ENCODE measurements around the gene NTMT1.
A peak's percentile ranks its signal among the peaks of the same experiment; 100 is the strongest.
"Not testable (repeated sequence)": the region's sequence is repeated elsewhere in the genome, so short reads cannot be mapped to it uniquely, and the experiment has no call there.

The NTMT1 gene

DNA sequence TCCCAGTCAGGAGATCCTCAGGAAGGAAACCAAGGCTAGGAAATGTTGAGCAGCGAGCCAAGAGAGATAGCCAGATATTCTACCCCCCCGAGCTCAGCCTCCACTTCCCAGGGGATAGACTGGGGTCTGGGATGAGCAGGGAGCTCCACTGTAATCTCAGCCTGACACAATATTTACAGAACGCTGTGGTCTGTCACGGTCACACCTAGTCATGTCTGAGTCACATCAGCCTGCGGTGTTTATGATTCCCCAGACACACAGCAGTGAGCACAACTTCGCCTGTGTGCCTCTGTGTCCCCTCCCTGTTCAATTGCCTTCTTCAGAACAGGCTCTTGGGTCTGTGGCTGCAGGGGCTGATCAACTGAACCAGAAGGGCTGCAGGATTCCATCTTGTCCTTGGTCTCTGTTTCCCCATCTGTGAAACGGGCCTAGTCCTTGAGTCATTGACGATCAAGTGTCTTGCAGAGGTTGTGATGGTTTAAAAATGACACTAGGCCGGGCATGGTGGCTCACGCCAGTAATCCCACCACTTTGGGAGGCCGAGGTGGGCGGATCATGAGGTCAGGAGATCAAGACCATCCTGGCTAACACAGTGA is 30.9 kb downstream of the NTMT1 start:
- Histone ChIP-seq H3K4me1 (ENCODE audit: insufficient read depth, low read length) (no peaks in the 10 kb centered on the region; the same call in 1 of the 2 replicates), H3K36me3 (ENCODE audit: insufficient read depth, low read length) (no peaks in the 10 kb centered on the region), H3K9me3 (ENCODE audit: control insufficient read depth, insufficient read depth, low read length) (no peaks in the 10 kb centered on the region), H3K9ac (ENCODE audit: low read depth, low read length) (no peak overlapping the region)

DNA sequence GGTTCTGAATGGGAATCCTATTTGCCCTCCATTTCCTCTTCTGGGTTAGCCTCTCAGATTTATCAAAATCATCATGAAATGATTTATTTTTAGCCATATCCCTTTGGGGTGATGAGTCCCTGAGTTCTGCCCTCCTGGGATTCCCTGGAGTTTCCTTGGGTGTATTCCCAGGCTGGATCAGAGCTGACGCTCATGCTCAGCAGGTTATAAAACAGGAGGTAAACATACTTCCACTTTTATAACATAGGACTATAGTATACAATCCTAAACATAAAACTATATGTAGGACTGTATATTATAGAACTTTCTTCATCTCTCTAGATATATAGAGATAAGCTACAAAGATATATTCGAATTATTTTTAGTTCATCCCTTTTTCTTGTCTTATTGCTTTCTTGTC is 35.1 kb downstream of the NTMT1 start:
- Histone ChIP-seq H3K9me3 (ENCODE audit: control insufficient read depth, insufficient read depth, low read length) (no peaks in the 10 kb centered on the region), H3K9ac (ENCODE audit: low read depth, low read length) (no peak overlapping the region), H3K36me3 (ENCODE audit: insufficient read depth, low read length) (no peaks in the 10 kb centered on the region), H3K4me1 (ENCODE audit: insufficient read depth, low read length) (no peaks in the 10 kb centered on the region)

DNA sequence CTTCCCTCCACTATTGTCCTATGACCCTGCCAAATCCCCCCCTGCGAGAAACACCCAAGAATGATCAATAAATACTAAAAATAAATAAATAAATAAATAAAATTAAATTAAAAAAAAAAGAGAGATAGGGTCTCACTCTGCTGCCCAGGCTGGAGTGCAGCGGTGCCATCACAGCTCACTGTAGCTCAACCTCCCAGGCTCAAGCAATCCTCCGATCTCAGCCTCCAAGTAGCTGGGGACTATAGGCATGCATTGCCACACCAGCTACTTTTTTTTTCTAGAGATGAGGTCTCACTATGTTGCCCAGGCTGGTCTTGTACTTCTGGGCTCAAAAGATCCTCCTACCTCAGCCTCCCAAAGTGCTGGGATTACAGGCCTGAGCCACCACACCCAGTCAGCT is 36.3 kb downstream of the NTMT1 start:
- H3K4me1 ChIP-seq (ENCODE audit: insufficient read depth, low read length); H3K9me3 ChIP-seq (ENCODE audit: control insufficient read depth, insufficient read depth, low read length); H3K9ac ChIP-seq (ENCODE audit: low read depth, low read length); H3K36me3 ChIP-seq (ENCODE audit: insufficient read depth, low read length): not testable (repeated sequence)

DNA sequence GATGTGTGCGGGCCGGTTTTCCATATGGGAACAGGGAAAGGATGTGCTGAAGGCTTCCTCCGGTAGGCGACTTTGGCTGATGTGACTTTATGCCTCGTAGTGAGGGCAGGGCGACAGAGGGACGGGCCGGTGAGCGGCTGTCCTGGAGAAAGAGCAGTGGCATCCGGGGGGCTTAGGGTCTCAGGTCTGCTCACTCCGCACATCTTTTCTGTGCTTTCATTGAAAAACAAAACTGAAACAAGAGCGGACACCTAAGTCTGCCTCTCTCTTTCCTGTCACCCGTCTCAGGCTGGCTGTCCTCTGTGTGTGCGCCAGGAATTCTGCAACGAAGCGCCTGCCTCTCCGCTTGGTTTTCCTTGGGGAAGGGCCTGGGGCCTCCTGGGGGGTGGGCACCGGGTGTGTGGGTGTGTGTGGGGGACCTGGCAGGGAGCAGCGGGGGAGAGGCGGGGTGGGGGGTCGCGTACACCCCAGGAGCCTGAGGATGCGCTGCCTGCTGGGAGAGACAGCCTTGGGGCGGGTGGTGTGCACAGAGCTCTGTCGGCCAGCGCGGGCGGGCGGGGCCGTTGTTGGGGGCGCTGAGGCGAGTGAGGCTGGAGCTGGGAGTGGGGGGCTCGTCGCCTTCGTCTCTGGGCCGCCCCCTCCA is 38.9 kb downstream of the NTMT1 start:
- no peaks in the 10 kb centered on the region for H3K36me3 ChIP-seq (ENCODE audit: insufficient read depth, low read length)
- H3K4me1 ChIP-seq (ENCODE audit: insufficient read depth, low read length) = no peaks in the 10 kb centered on the region; the same call in 1 of the 2 replicates
- no peaks in the 10 kb centered on the region for H3K9me3 ChIP-seq (ENCODE audit: control insufficient read depth, insufficient read depth, low read length)
- H3K9ac ChIP-seq (ENCODE audit: low read depth, low read length) = peak overlapping the region; percentile 64; the same call in 1 of the 2 replicates

DNA sequence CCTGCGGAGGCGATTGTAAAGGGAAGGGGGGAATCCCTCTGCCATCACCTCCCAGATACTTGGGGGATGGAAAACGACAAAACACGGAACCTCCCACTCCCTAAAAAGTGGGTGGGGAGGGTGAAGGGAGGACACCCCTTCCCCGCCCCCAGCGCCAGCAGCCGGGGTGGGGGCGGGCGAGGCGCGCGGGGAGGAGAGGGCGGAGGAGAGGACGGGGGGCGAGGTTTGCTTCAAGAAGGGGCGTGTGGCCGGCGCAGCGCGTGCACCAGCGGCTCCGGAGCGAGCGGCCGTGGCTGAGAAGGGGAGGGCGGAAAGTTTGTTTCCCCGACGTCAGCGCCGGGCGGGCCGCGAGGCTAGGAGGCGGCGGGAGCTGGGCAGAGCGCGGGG is 39.4 kb downstream of the NTMT1 start, which contains the start of gene PRRX2:
Gene PRRX2 (plus strand): TSS at position 259 of the 387 bp plus-strand sequence. CDS start 221 bp downstream, outside the sequence.
- Histone ChIP-seq H3K36me3 (ENCODE audit: insufficient read depth, low read length) (no peaks in the 10 kb centered on the region), H3K9ac (ENCODE audit: low read depth, low read length) (peak within 1 kb of the TSS; percentile 64; the same call in 1 of the 2 replicates), H3K4me1 (ENCODE audit: insufficient read depth, low read length) (no peaks in the 10 kb centered on the region; the same call in 1 of the 2 replicates), H3K9me3 (ENCODE audit: control insufficient read depth, insufficient read depth, low read length) (no peaks in the 10 kb centered on the region)

DNA sequence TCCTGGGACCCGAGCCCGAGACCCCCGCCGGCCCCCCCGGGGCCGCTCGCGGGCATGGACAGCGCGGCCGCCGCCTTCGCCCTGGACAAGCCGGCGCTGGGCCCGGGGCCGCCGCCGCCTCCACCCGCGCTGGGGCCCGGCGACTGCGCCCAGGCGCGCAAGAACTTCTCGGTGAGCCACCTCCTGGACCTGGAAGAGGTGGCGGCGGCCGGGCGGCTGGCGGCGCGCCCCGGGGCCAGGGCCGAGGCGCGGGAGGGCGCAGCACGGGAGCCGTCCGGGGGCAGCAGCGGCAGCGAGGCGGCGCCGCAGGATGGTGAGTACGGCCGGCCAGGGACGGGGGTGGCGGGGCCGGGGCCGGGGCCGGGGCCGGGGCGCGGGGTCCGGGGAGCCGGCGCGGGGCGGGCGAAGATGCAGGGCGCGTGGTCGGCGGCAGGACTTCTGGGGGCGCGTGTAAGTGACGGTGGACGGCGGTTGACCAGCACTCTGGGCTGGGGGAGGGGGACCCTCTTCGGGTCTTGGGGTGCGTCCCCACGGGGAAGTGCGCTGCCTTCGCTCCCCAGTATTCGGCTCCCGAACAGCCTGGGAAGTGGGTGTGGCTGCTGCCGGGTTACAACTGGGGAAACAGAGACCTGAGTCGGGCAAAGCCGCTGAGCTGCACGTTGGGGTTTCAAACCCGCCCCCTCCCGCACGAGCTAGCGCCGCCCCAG is 40.0 kb downstream of the NTMT1 start:
- H3K36me3 ChIP-seq (ENCODE audit: insufficient read depth, low read length) = no peaks in the 10 kb centered on the region
- no peaks in the 10 kb centered on the region; the same call in 1 of the 2 replicates for H3K4me1 ChIP-seq (ENCODE audit: insufficient read depth, low read length)
- H3K9me3 ChIP-seq (ENCODE audit: control insufficient read depth, insufficient read depth, low read length) = no peaks in the 10 kb centered on the region
- peak overlapping the region; percentile 64; the same call in 1 of the 2 replicates for H3K9ac ChIP-seq (ENCODE audit: low read depth, low read length)

DNA sequence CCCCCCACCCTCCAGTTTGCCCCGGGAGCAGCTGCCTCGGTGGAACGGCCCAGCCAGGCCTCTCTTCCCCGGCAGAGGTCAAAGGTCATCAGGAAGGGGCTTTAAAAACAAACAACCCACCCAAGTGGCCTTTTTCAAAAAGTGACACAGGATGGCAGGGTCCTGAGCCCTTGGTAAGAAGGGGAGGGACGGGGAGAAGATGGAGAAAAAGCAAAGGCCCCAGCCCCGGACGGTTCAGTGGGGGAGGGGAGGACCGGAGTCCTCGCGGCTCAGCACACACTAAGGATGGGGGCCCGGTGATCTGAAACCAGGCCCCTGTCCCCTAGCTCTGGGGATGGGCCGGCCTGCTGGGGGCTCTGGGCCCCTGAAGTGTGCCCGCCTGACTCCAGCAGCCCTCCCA is 40.6 kb downstream of the NTMT1 start:
- Histone ChIP-seq H3K9ac (ENCODE audit: low read depth, low read length) (peak overlapping the region; percentile 35; the same call in 1 of the 2 replicates), H3K9me3 (ENCODE audit: control insufficient read depth, insufficient read depth, low read length) (no peaks in the 10 kb centered on the region), H3K36me3 (ENCODE audit: insufficient read depth, low read length) (no peaks in the 10 kb centered on the region), H3K4me1 (ENCODE audit: insufficient read depth, low read length) (no peaks in the 10 kb centered on the region; the same call in 1 of the 2 replicates)

DNA sequence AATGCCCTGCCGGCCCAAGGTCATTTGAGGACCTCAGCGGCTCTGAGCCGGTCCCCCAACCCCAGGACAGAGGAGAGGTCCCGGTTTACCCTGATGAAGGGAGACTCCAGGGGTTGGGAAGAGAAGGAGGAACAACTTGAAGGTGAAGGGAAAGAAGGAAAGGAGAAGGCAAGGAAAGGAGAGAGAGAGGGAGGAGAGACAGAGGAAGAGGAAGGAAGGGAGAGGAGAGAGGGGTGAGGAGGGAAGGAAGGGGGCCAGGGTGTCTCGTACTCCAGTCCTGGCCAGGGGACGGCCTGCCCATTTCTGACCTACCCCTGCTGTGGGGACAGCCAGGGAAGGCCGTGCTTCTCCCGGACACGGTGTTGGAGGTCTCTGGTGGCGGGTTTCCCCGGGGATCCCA is 41.4 kb downstream of the NTMT1 start:
- Histone ChIP-seq H3K4me1 (ENCODE audit: insufficient read depth, low read length) (no peaks in the 10 kb centered on the region; the same call in 1 of the 2 replicates), H3K9ac (ENCODE audit: low read depth, low read length) (no peak overlapping the region), H3K9me3 (ENCODE audit: control insufficient read depth, insufficient read depth, low read length) (no peaks in the 10 kb centered on the region), H3K36me3 (ENCODE audit: insufficient read depth, low read length) (no peaks in the 10 kb centered on the region)

DNA sequence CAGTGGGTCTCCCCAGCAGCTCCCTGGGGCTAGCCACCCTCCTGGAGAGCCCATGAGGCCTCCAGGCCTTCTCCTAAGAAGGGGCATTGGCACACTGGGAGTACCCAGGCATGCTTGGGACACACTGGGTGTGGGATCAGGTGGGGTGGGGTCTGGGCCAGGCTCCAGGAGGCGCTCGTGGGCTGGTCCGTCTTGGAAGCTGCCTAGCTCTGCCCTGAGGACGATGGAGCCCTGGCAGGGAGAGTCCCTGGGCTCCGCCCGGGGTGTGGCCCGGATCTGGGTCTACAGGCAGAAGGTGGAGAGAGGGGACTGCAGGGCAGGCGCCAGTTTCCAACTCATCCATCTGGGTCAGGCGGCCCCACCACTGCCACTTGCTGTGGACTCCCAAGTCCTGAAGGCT is 41.9 kb downstream of the NTMT1 start:
- Histone ChIP-seq H3K4me1 (ENCODE audit: insufficient read depth, low read length) (no peaks in the 10 kb centered on the region; the same call in 1 of the 2 replicates), H3K36me3 (ENCODE audit: insufficient read depth, low read length) (no peaks in the 10 kb centered on the region), H3K9ac (ENCODE audit: low read depth, low read length) (no peak overlapping the region), H3K9me3 (ENCODE audit: control insufficient read depth, insufficient read depth, low read length) (no peaks in the 10 kb centered on the region)

DNA sequence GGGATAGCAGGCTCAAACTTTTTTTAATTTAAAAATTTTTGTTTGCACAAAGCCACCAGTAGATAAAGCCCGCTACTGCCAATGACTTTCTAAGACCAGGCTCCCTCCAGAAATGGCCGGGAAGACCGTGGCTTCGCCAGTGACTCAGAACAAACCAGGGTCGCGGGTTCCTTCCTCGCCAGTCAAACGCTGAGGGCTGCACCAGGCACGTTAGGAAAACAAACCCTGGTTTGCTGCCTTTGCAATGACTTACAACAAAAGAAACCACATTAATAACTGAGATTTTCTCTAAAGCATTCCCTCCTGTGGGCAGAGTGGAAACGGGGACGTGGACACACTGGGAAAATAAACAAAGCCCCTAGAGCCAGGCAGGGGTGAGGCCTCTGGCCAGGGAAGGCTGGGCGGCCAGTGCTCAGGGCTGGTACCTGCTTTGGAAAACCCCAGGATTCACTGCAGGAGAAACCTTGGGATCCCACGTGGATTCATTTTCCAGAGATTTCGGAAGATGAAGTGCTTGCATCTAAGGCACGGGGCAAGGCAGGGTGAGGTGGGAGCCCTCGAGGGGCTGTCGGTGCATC is 43.3 kb downstream of the NTMT1 start:
- no peak overlapping the region for H3K9ac ChIP-seq (ENCODE audit: low read depth, low read length)
- no peaks in the 10 kb centered on the region for H3K36me3 ChIP-seq (ENCODE audit: insufficient read depth, low read length)
- H3K9me3 ChIP-seq (ENCODE audit: control insufficient read depth, insufficient read depth, low read length) = no peaks in the 10 kb centered on the region
- H3K4me1 ChIP-seq (ENCODE audit: insufficient read depth, low read length) = no peaks in the 10 kb centered on the region; the same call in 1 of the 2 replicates

DNA sequence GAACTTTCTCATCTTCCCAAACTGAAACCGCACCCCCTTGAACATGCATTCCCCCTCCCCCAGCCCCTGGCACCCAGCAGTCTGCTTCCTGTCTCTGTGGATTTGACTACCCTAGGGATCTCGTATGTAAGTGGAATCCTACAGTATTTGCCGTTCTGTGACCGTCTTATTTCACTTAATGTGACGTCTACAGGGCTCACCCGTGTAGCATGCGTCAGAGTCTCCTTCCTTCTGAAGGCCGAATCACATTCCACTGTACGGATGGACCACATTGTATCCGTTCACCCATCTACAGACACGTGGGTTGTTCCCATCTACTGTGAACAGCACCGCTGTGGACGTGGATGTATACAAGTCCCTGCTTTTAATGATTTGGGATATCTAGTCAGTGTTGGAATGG is 44.0 kb downstream of the NTMT1 start:
- H3K4me1 ChIP-seq (ENCODE audit: insufficient read depth, low read length) = no peaks in the 10 kb centered on the region; the same call in 1 of the 2 replicates
- H3K9ac ChIP-seq (ENCODE audit: low read depth, low read length) = no peak overlapping the region
- H3K9me3 ChIP-seq (ENCODE audit: control insufficient read depth, insufficient read depth, low read length) = no peaks in the 10 kb centered on the region
- no peaks in the 10 kb centered on the region for H3K36me3 ChIP-seq (ENCODE audit: insufficient read depth, low read length)

DNA sequence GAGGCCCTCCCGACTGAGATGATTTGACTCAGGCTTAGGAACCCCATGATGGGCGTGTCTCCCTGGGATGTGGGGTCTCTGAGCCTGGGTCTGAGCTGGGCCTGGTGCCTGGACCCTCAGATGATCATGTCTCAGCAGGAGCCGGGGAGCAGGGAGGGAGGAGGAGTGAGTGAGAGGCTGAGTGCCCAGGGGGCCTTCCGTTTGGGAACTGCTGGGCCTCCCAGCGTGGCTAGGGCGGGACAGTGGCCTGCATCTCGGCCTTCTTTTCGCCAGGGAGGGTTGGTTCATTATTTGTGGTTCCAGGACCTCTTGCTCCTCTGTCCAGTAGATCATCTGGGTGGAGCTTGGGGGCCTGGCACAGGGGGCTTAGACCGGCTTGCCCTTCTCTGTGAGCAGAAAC is 45.1 kb downstream of the NTMT1 start:
- no peaks in the 10 kb centered on the region; the same call in 1 of the 2 replicates for H3K4me1 ChIP-seq (ENCODE audit: insufficient read depth, low read length)
- H3K9ac ChIP-seq (ENCODE audit: low read depth, low read length) = no peak overlapping the region
- H3K36me3 ChIP-seq (ENCODE audit: insufficient read depth, low read length) = no peaks in the 10 kb centered on the region
- H3K9me3 ChIP-seq (ENCODE audit: control insufficient read depth, insufficient read depth, low read length) = no peaks in the 10 kb centered on the region

DNA sequence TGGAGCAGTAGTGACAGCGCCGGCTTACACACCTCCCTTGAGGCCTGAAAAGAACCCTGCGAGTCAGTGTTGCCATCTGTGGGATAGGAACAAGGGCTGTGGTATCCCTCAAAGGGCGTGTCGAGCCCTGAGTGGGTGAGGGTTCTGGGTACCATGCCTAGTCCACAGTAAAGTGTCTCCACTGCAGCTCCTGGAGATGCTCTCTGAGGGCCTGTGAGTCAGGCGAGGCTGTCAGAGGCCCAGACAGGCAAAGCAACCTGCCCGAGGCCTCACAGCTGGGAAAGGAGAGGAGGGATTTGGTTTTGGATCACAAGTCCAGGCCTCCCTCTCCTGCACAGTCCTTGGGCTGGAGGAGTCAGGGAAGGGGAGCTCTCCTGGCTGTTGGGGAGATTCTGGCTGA is 45.6 kb downstream of the NTMT1 start:
- H3K4me1 ChIP-seq (ENCODE audit: insufficient read depth, low read length) = no peaks in the 10 kb centered on the region; the same call in 1 of the 2 replicates
- no peaks in the 10 kb centered on the region for H3K9me3 ChIP-seq (ENCODE audit: control insufficient read depth, insufficient read depth, low read length)
- no peaks in the 10 kb centered on the region for H3K36me3 ChIP-seq (ENCODE audit: insufficient read depth, low read length)
- no peak overlapping the region for H3K9ac ChIP-seq (ENCODE audit: low read depth, low read length)

DNA sequence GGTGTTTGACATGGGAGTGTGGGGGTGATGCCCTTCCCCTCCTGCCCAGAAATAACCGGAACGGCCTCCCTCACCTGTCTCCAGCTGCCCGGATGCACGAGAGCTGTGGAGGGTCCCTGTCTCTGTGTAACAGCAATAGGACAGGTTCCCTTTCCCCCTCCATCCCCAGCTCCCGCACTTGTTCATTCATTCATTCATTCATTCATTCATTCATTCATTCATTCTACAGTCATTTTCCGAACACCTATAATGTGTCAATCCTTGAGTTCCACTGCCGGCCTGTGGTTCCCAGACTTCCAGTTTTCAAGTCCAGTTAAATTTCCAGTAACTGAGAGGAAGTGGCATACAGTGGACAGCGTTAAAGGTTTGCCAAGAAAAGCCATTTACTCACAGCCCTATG is 46.7 kb downstream of the NTMT1 start:
- no peaks in the 10 kb centered on the region for H3K9me3 ChIP-seq (ENCODE audit: control insufficient read depth, insufficient read depth, low read length)
- H3K4me1 ChIP-seq (ENCODE audit: insufficient read depth, low read length) = peaks cover 6% of the 10 kb centered on the region; the same call in 1 of the 2 replicates
- H3K9ac ChIP-seq (ENCODE audit: low read depth, low read length) = no peak overlapping the region
- H3K36me3 ChIP-seq (ENCODE audit: insufficient read depth, low read length) = no peaks in the 10 kb centered on the region

Data from ES-I3 (cell line).